Parathyroid adenoma (tissue), 2 donors: ENCODE data around the gene HK2.

Experiments
- H2AFZ ChIP-seq: fragments of 300-600 bp; sonication (generic); one replicate; pipeline ENCODE4 v1.7.0; 2017; ENCODE audit warnings: antibody characterized with exemption, mild to moderate bottlenecking
- H3K27ac ChIP-seq: fragments of 300-600 bp; sonication (generic); one replicate; pipeline ENCODE4 v1.7.0; 2017
- H3K27me3 ChIP-seq: fragments of 300-600 bp; sonication (generic); one replicate; pipeline ENCODE4 v1.7.0; 2017; ENCODE audit warnings: low read length; ENCODE audit not compliant: control insufficient read depth, insufficient read depth
- H3K36me3 ChIP-seq: fragments of 300-600 bp; sonication (generic); one replicate; pipeline ENCODE4 v1.7.0; 2017; ENCODE audit warnings: low read length; ENCODE audit not compliant: control insufficient read depth, insufficient read depth
- H3K4me1 ChIP-seq: fragments of 300-600 bp; sonication (generic); one replicate; pipeline ENCODE4 v1.7.0; 2017; ENCODE audit warnings: control low read depth
- H3K4me2 ChIP-seq: fragments of 300-600 bp; sonication (generic); one replicate; pipeline ENCODE4 v1.7.0; 2017; ENCODE audit warnings: low read length
- H3K4me3 ChIP-seq: fragments of 300-600 bp; sonication (generic); one replicate; pipeline ENCODE4 v1.7.0; 2017; ENCODE audit warnings: low read depth, low read length
- H3K79me2 ChIP-seq: fragments of 300-600 bp; sonication (generic); one replicate; pipeline ENCODE4 v1.7.0; 2017; ENCODE audit warnings: control low read depth
- H3K9ac ChIP-seq: fragments of 300-600 bp; sonication (generic); one replicate; pipeline ENCODE4 v1.7.0; 2017; ENCODE audit warnings: mild to moderate bottlenecking
- H3K9me3 ChIP-seq: fragments of 300-600 bp; sonication (generic); one replicate; pipeline ENCODE4 v1.7.0; 2017; ENCODE audit warnings: low read length; ENCODE audit not compliant: control insufficient read depth
- TF ChIP-seq, protein P1 (sequence below): fragments of 300-600 bp; sonication (generic); IDR thresholded peaks from one replicate; pipeline ENCODE4 v1.7.0; 2017; ENCODE audit warnings: antibody characterized with exemption, mild to moderate bottlenecking
- donor health status: primary hyperparathyroidism.

Gene HK2

DNA sequence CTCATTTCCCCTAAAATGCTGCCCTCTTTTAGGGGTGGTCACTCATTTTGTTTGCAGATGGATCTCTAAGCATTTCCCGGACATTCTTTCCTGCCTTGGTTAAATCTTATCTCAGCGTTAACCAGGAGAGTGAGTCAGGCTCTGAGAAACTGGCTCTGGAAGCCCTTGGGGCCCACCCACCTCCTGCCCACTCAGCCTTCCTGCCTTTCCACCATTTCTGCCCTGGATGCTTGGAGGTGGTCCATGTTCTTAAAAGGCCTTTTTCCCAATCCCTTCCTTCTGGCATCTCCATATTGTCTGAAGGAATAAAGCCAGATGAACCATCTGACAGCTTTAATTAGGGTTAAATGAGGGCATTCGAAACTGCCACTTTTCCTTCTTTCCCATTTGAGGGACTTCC, 9.5 kb downstream of the HK2 start:
- Histone ChIP-seq H2AFZ (peak overlapping the region; percentile 47), H3K27me3 (no peaks in the 10 kb centered on the region), H3K4me3 (no peak overlapping the region), H3K79me2 (no peaks in the 10 kb centered on the region), H3K4me2 (no peak overlapping the region), H3K36me3 (no peaks in the 10 kb centered on the region), H3K9ac (no peak overlapping the region), H3K4me1 (peaks cover 26% of the 10 kb centered on the region), H3K27ac (no peak overlapping the region), H3K9me3 (no peaks in the 10 kb centered on the region)
- TF ChIP-seq, protein P1, sequence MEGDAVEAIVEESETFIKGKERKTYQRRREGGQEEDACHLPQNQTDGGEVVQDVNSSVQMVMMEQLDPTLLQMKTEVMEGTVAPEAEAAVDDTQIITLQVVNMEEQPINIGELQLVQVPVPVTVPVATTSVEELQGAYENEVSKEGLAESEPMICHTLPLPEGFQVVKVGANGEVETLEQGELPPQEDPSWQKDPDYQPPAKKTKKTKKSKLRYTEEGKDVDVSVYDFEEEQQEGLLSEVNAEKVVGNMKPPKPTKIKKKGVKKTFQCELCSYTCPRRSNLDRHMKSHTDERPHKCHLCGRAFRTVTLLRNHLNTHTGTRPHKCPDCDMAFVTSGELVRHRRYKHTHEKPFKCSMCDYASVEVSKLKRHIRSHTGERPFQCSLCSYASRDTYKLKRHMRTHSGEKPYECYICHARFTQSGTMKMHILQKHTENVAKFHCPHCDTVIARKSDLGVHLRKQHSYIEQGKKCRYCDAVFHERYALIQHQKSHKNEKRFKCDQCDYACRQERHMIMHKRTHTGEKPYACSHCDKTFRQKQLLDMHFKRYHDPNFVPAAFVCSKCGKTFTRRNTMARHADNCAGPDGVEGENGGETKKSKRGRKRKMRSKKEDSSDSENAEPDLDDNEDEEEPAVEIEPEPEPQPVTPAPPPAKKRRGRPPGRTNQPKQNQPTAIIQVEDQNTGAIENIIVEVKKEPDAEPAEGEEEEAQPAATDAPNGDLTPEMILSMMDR, result no peak

DNA sequence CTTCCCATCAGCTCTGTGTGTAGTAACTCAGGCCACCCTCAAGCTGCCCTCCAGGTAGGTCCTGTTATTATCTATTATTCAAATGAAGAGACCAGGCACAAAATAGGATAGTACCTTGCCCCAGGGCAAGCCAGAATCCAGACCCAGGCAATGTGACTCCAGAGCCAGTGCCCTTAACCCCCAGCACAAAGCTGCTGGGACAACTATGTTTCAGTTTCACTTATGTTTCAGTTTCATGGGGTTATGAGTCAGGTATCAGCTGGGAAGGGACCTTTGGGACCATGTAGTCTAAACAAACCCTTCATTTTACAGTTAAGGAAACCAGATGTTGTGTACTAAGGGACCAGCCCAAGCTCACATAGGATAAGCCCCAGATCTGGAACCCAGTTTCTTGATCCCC, 10.0 kb downstream of the HK2 start:
- no peak overlapping the region for H3K4me2 ChIP-seq
- no peaks in the 10 kb centered on the region for H3K27me3 ChIP-seq
- no peak overlapping the region for H3K9ac ChIP-seq
- no peak overlapping the region for H3K27ac ChIP-seq
- H3K79me2 ChIP-seq, result no peaks in the 10 kb centered on the region
- TF ChIP-seq, protein P1, result no peak
- H3K4me1 ChIP-seq, result peaks cover 26% of the 10 kb centered on the region
- H3K9me3 ChIP-seq, result no peaks in the 10 kb centered on the region
- no peaks in the 10 kb centered on the region for H3K36me3 ChIP-seq
- H3K4me3 ChIP-seq, result no peak overlapping the region
- H2AFZ ChIP-seq, result peak overlapping the region; percentile 47

DNA sequence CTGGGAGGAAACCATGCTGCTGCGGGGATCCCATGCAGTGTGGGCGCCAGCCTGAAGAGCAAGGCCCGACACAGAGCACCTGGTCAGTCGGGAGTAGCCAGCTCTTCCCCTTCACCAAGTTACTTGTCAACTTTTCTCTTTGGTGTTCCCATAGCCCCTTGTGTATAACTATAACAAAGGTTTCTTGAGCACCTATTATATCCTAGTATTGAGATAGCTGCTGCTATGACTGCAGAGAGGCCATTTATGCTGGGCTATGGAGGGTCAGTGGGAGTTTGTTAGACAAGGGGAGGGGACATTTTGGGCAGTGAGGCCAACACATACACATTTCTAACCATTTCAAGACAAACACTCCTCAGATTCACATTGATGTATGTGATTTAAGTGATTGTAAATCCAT, 10.8 kb downstream of the HK2 start:
- H3K27me3 ChIP-seq, result no peaks in the 10 kb centered on the region
- H2AFZ ChIP-seq, result peak overlapping the region; percentile 81
- H3K36me3 ChIP-seq, result no peaks in the 10 kb centered on the region
- no peaks in the 10 kb centered on the region for H3K79me2 ChIP-seq
- H3K27ac ChIP-seq, result peak overlapping the region; percentile 82
- TF ChIP-seq, protein P1, result no peak
- H3K4me3 ChIP-seq, result no peak overlapping the region
- no peak overlapping the region for H3K9ac ChIP-seq
- peaks cover 26% of the 10 kb centered on the region for H3K4me1 ChIP-seq
- H3K4me2 ChIP-seq, result no peak overlapping the region
- no peaks in the 10 kb centered on the region for H3K9me3 ChIP-seq

DNA sequence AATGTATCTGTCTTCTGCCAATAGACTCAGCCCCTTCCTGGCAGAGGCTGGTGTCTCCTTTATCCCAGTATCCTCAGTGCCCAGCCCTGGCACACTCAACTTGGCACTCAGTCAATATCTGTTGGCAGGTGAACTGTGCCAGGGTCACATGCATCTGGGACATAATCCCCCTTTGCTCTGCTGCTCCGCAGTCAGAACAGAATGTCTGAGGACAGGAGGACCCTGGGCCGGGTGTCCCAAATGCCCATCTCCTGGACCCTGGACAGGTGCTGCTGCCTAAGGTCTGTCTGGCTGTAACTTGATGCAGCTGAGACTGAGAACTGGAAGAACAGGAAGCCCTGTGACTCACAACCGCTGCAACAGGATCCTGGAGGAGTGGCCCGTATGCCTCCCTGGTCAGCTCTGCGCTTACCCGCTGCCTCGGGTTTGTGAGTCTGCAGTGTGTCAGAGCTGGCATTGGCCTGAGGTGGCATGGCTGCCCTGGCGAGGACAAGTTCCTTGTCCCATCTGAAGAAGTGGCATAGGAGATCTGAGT, 11.4 kb downstream of the HK2 start:
- Histone ChIP-seq H2AFZ (peak overlapping the region; percentile 81), H3K79me2 (no peaks in the 10 kb centered on the region), H3K4me1 (peaks cover 26% of the 10 kb centered on the region), H3K9ac (no peak overlapping the region), H3K9me3 (no peaks in the 10 kb centered on the region), H3K36me3 (no peaks in the 10 kb centered on the region), H3K4me2 (peak overlapping the region; percentile 26), H3K27ac (peak overlapping the region; percentile 82), H3K27me3 (no peaks in the 10 kb centered on the region), H3K4me3 (peak overlapping the region; percentile 22)
- TF ChIP-seq, protein P1, result no peak

DNA sequence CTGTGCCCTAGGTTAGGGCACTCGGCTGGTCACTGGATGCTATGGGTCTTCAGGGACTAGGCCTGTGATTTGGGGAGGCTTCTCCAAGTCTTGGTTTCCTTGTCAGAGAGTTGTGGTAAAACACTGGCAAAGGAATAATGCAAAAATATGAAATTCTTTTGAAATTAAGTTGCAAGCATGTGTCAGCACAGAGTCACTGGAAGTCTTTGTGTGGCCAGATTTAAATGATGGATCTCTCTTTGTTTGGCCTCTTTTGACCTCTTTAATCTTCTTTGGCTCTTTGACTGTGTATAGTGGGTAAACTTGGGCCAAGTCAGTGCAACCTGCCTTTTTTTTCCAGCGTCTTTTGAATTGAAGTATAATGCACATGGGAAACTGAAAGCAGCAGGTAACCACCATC, 12.1 kb downstream of the HK2 start:
- TF ChIP-seq, protein P1, result no peak
- peak overlapping the region; percentile 26 for H3K4me2 ChIP-seq
- no peak overlapping the region for H3K9ac ChIP-seq
- H2AFZ ChIP-seq, result peak overlapping the region; percentile 81
- peak overlapping the region; percentile 22 for H3K4me3 ChIP-seq
- H3K27ac ChIP-seq, result peak overlapping the region; percentile 82
- peaks cover 26% of the 10 kb centered on the region for H3K4me1 ChIP-seq
- H3K36me3 ChIP-seq, result no peaks in the 10 kb centered on the region
- H3K79me2 ChIP-seq, result no peaks in the 10 kb centered on the region
- no peaks in the 10 kb centered on the region for H3K9me3 ChIP-seq
- H3K27me3 ChIP-seq, result no peaks in the 10 kb centered on the region
